ENCODE measurements around the gene OLFML2A.

GRCh38 chr9:124809741-124810500 is 33.0 kb downstream of the OLFML2A start:
- TF ChIP-seq POLR2A (IDR thresholded peaks at IDR 0.05) (no peak), CTCF (IDR thresholded peaks at IDR 0.05) (no peak)
